Epithelial cell of esophagus (primary cell): ENCODE measurements around the gene IL1RAP.

ENCODE experiments used
- DNase-seq: peaks from one replicate; pipeline ENCODE4 v3.0.0; 2010; ENCODE audit warnings: low read depth
- H3K4me3 ChIP-seq: 2 replicates; pipeline ENCODE4 v1.5.1; 2011; ENCODE audit warnings: mild to moderate bottlenecking, low read length, control low read depth
- TF ChIP-seq, protein P1 (sequence below): IDR thresholded peaks from 2 replicates; pipeline ENCODE4 v1.5.1; 2011; ENCODE audit warnings: low read depth, mild to moderate bottlenecking, low read length, control low read depth, inconsistent platforms; ENCODE audit not compliant: insufficient read depth; ENCODE audit errors: missing control alignments

The IL1RAP gene

GRCh38 chr3:190696777-190697501 lies 183.1 kb downstream of the IL1RAP start:
- no peak overlapping the region for H3K4me3 ChIP-seq
- peak; percentile 46 for DNase-seq
- TF ChIP-seq, protein P1, sequence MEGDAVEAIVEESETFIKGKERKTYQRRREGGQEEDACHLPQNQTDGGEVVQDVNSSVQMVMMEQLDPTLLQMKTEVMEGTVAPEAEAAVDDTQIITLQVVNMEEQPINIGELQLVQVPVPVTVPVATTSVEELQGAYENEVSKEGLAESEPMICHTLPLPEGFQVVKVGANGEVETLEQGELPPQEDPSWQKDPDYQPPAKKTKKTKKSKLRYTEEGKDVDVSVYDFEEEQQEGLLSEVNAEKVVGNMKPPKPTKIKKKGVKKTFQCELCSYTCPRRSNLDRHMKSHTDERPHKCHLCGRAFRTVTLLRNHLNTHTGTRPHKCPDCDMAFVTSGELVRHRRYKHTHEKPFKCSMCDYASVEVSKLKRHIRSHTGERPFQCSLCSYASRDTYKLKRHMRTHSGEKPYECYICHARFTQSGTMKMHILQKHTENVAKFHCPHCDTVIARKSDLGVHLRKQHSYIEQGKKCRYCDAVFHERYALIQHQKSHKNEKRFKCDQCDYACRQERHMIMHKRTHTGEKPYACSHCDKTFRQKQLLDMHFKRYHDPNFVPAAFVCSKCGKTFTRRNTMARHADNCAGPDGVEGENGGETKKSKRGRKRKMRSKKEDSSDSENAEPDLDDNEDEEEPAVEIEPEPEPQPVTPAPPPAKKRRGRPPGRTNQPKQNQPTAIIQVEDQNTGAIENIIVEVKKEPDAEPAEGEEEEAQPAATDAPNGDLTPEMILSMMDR, result peak; percentile 62

- H3K4me3 ChIP-seq, result no peak overlapping the region
- no peak for DNase-seq
- TF ChIP-seq, protein P1, result no peak
Measured at GRCh38 chr3:190697502-190697830, 183.6 kb downstream of the IL1RAP start.

DNA sequence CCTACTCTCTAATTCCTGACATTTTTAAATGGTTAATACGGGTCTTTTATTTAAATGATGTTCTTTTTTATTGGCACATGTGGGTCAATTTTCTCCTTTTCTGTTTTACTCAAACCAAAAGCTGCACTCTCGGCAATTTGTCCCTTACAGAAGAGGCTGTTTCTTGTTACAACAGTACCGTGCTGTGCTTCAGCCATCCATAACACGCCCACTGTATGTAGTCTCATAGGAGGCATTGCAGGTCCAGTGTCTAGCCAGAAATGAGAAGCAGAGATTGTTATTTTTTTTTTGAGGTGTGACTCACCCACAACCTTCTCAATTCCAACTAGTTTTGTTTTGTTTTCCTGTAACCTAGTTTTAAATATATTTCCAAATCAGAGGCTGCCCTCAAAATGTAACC lies 184.0 kb downstream of the IL1RAP start:
- peak; percentile 52 for DNase-seq
- H3K4me3 ChIP-seq, result no peak overlapping the region
- TF ChIP-seq, protein P1, result no peak

GRCh38 chr3:190699776-190700175 lies 185.9 kb downstream of the IL1RAP start:
- no peak overlapping the region for H3K4me3 ChIP-seq
- DNase-seq, result no peak
- TF ChIP-seq, protein P1, result no peak

DNA sequence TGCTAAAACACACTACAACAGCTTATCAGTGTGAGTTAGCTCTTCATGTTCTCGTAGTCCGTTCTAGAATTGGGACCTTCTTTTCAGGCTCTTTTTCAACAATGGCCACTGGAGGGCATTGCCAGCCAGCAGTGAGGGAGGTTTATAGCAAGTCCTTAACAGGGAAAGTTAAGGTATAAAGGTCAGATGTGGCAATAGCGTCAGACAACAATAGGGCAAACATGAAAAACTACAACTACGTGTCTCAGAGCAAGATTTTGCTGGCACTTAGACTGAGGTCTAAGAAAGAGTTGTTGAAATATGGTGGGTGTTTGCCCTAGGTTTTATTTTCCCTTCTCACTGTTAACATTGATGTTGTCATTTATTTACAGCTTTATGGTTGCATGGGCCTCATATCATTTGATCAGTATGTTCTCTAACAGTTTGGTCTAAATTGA lies 187.2 kb downstream of the IL1RAP start:
- H3K4me3 ChIP-seq, result no peak overlapping the region
- DNase-seq, result peak; percentile 81
- TF ChIP-seq, protein P1, result peak; percentile 89

- TF ChIP-seq, protein P1, result no peak
- no peak overlapping the region for H3K4me3 ChIP-seq
- no peak for DNase-seq
Measured at GRCh38 chr3:190706582-190706981, 192.7 kb downstream of the IL1RAP start.
